Activated B cell treated with CpG ODN at 0.5 μM for 24 hours (primary cell): ENCODE results near the gene SLC34A2. TPM values are rescaled to one million over a fixed set of nuclear protein-coding genes. Genes with fewer than 3 reads are reported as not detected.

Experiments
- ATAC-seq: fragments of 200-7000 bp; cut with Tn5 transposase; one replicate; pipeline ENCODE4 v1.10.0; 2021; ENCODE audit warnings: low read depth, mild to moderate bottlenecking, moderate library complexity
- CTCF ChIA-PET: fragments of 350-600 bp; sonication (Branson Sonifier 250); formaldehyde crosslinking; loops from one replicate; lab custom pipeline; 2021; ENCODE audit warnings: antibody characterized with exemption; lab: Charles Lee
- POLR2A ChIA-PET: fragments of 350-600 bp; sonication (Branson Sonifier 250); formaldehyde crosslinking; loops from one replicate; lab custom pipeline; 2021; ENCODE audit warnings: antibody characterized with exemption; lab: Charles Lee
- DNase-seq: peaks from one replicate; pipeline ENCODE4 v3.0.0; 2022
- H3K27ac Mint-ChIP-seq: one replicate; pipeline ENCODE4 v1.8.0; 2020; ENCODE audit warnings: mixed read lengths
- H3K27me3 Mint-ChIP-seq: one replicate; pipeline ENCODE4 v1.8.0; 2021; ENCODE audit warnings: mixed read lengths
- H3K36me3 Mint-ChIP-seq: one replicate; pipeline ENCODE4 v1.8.0; 2021; ENCODE audit warnings: low read depth, mixed read lengths
- H3K4me1 Mint-ChIP-seq: one replicate; pipeline ENCODE4 v1.8.0; 2021; ENCODE audit warnings: mixed read lengths
- H3K4me3 Mint-ChIP-seq: one replicate; pipeline ENCODE4 v1.8.0; 2020; ENCODE audit warnings: mild to moderate bottlenecking, mixed read lengths
- H3K9me3 Mint-ChIP-seq: one replicate; pipeline ENCODE4 v1.8.0; 2020; ENCODE audit warnings: mixed read lengths
- CTCF ChIP-seq: fragments of 200-600 bp; IDR thresholded peaks from one replicate; pipeline ENCODE4 v1.8.0; 2022; ENCODE audit warnings: antibody characterized with exemption, mild to moderate bottlenecking
- intact Hi-C: fragments of 100-400 bp; cut with micrococcal nuclease; formaldehyde crosslinking; loops from one replicate; pipeline ENCODE4 v1.15.1; 2024
- total RNA-seq: library from RNA; stranded (reverse); gene quantifications from 2 replicates; pipeline ENCODE4 v1.2.3, GENCODE V29; 2022

SLC34A2 gene
- total RNA-seq, 1 donor from 2014 or later, result not detected

GRCh38 chr4:25727711-25728493, 72.3 kb downstream of the SLC34A2 start:
- Mint-ChIP-seq H3K36me3 (no peaks in the 10 kb centered on the region), H3K4me1 (peaks cover 24% of the 10 kb centered on the region), H3K27ac (peak overlapping the region; percentile 31), H3K9me3 (no peaks in the 10 kb centered on the region), H3K27me3 (no peaks in the 10 kb centered on the region), H3K4me3 (no peak overlapping the region)
- intact Hi-C loops, result no loop called here
- ATAC-seq (peak; percentile 37), DNase-seq (no peak)
- ChIA-PET POLR2A (no interaction called here), CTCF (no interaction called here)
- no peak for TF ChIP-seq CTCF

Other genes starting within 250 kb of the SLC34A2 start
- gene SEL1L3, start 207.1 kb downstream of the SLC34A2 start, total RNA-seq, result 102 and 113 TPM in 2 replicates